NCI-H1092 (cell line): ENCODE results near the gene MRPL52.
"Not testable (repeated sequence)": the region's sequence is repeated elsewhere in the genome, so short reads cannot be mapped to it uniquely, and the experiment has no call there.

ENCODE experiments used
- DNase-seq: peaks from one replicate; lab custom pipeline; 2025; lab: John Stamatoyannopoulos, UW

MRPL52 gene

DNA sequence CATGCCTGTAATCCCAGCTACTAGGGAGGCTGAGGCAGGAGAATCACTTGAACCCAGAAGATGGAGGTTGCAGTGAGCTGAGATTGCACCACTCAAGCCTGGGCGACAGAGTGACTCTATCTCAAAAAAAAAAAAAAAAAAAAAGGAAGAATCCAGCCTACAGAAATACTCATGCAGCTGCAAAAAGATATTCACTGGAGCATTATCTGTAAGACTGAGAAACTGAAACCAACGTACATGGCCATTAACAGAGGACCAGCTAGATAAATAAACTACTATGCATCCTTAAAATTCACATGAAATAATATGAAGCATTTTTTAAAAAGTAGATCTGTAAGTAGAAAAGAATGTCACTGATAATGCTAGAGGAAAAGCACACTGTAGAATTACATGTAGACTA is 18.0 kb upstream of the MRPL52 start:
- DNase-seq = no peak

DNA sequence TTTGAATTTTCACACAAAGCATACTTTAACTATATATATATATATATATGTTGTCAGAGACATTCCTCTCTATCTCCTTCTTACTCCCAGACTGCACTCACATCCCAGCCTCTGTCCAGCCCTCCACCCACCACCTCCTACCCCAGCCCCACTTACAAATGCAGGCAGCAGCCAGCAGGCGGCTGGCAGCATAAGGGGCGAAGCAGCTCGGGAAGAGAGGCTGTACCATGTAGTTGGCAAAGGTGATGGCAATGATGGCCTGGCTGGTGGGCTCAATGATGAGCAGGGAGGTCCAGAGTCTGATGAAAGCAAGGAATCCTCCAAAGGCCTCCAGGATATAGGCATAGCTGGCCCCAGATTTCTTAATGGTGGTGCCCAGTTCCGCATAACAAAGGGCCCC is 16.9 kb upstream of the MRPL52 start:
- no peak for DNase-seq

DNA sequence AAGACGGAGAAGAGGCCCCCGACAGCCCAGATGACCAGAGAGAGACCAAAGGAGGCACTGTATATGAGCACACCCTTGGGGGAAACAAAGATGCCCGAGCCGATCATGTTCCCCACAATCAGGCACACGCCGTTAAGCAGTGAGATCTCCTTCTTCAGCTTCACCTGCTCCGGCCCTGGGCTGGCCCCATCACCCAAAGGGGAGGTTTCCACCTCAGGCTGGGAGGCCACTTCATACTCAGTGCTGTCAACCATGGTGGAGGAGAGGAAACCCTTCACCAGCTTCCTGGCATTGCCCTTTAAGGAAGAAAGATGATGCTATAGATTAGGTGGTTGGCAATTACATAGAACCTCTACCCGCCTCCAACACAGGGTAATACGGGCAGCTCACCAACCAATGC is 16.5 kb upstream of the MRPL52 start:
- DNase-seq = no peak

DNA sequence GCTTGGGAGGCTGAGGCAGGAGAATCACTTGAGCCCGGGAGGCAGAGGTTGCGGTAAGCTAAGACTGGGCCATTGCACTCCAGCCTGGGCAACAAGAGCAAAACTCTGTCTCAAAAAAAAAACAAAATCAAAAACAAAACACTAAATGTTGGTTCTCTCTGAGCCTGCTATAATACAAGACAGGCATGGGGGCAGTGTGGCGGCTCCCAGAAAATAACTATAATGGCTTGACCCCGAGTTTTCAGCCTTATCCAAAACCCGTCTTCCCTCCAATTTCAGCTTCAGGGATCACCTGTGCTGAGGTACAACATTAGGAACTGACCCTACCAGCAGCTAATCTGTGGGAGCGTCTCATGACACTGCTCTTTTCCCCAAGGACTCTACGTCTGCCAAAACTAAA is 15.3 kb upstream of the MRPL52 start:
- no peak for DNase-seq

DNA sequence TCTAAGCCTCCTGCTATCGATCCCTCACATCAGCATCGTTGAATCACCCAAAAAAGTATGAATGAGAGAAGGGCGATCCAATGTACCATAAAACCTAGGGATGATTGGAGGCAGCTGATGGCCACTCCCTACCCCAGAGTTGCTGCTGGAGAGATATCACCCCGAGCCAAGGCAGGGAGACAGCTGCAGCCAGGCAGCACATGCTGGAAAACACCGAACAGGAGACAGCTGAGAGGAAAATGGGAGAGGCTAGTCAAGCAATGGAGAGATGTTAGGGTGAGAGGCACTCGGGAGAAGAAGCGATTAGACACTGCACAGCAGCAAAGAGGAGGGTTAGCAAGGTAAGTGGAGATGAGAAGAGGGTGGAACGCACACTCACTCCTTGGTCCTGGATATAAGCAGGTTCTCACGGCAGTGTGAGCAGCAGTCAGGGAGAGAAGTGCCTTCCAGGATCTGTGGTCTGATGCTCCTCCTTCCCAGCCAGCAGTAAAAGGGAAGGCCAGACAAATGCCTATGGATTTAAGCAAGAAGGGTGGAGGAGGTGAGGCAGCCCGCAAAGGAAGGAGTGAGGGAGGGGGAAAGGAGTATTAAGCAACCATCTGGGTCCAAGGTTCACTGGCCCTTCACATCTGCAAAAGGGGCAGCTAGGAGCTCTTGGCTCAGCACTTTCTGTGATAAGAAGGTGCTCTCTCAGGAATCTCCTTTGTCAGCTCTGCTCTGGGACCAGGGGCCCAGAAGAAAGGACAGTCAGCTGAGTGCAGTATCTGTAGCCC is 14.6 kb upstream of the MRPL52 start, which contains the start of gene SLC7A7:
TSS of gene SLC7A7 (minus strand) at position 495 of the 773 bp plus-strand sequence. CDS start 2,037 bp downstream, outside the sequence.
- DNase-seq = no peak

DNA sequence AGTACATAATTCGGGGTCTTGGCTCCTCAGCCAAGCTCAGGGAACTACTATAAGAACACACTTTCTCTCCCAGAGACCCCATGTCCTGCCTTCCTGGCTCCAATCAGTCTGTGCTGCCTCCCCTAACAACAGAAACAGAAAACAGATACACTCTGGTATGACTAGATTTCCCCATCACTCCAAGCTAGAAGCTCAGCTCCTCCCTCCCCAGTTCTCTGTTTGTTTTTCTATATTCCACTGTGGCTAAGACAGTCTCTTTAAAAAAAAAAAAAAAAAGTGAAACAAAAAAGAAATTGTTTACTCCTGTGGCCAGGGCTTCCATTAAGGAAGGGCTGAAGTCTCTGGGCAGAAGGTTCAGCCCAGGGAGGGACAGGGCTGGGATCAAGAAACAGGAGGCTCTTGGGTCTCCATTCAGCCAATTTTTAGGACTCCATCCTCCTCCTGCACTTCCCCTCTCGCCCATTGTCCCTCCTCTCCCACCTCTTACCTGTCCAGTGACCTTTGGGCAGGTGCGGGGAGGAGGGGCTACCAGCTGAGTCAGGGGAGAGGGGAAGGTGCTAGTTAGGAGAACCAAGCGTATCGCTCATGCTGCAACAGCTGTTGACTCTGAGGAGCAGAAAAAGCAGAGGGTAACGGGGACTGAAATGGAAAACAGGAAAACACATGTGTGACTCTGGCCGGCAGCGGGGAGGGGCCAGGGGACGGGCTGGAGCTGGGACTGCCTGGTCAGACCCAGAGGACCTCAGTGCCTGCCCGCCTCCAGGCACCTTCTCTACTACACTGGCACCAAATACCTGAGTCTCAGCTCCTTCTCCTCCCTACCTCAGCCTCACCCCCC is 10.3 kb upstream of the MRPL52 start:
- DNase-seq = no peak

DNA sequence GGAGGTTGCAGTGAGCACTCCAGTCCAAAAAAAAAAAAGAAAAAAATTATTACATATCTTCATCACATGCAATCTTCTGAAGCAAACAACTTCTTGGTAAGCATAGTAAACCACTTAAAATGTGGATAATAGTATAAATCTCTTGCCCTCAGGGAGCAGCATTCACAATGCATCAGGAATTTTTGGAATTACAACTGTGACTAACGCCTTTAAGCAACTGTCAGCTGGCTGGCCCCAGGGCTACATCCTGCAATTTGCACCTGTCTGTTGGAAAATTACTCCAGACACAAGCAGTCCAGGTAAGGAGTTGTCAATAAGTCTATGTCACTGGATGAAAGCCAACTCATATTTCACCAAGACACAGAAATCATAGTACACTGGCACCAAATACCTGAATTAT is 9.0 kb upstream of the MRPL52 start:
- no peak for DNase-seq

DNA sequence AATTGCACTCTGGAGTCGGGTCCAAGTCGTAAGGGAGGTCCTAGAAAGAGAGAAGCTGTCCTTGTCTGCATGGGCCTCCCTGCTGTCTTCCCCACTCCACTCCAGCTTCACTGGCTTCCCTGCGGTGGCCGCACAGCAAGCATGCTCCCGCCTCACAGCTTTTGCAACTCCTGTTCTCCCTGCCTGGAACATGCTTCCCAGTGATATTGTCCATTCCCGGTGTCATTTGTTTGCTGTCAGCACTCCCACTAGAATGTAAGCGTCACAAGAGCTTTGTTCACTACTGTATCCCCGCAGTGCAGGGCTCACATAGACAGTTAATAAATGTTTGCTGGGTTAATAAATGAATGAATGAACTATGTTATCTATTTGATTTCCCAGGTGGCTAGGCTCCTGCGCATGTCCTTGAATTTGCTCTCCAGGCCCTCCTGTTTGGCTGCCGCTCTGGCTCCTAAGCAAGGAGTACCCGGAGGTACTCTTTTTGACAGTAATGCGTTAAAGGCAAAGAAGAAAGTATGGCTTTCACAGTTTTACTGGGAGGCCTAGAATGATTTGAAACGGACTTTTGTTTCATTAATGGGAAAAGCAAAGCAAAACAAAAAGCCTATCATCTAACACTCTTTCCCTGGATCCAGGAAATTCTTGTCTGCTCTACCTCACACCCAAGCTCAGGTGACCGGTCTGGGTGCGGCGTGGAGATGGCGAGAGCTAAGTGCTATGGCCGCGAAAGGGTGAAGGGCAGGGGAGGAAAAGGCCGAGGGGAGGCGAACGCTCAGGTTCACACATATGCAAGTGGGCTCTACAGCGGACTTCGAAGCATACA is 8.3 kb upstream of the MRPL52 start:
- no peak for DNase-seq

DNA sequence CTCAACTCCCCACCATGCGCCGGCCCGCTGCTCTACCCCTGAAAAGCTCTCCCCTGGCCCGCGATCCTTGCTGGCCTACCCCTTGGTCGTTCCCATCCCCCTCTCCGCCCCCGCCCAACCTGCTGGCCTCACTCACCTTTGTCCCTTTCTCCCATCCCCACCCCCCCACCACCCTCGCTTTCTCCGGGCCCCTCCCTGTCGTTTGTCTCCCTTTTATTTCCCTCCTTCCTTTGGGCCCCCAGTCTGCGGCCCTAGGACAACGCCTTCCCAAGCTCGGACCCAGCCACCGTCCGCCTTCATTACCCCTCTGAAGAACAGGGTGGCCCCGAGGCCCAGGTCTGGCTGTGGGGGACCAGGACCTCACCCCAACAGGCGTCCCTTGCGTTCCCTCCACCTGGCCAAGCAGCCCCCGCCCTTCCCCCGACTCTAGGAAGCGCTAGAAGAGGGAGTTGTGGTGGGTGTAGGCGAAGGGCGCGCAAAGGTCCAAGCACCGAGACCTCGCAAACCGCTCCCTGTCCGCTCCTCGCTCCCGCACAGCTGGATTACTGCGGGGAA is 7.6 kb upstream of the MRPL52 start:
- DNase-seq = no peak

DNA sequence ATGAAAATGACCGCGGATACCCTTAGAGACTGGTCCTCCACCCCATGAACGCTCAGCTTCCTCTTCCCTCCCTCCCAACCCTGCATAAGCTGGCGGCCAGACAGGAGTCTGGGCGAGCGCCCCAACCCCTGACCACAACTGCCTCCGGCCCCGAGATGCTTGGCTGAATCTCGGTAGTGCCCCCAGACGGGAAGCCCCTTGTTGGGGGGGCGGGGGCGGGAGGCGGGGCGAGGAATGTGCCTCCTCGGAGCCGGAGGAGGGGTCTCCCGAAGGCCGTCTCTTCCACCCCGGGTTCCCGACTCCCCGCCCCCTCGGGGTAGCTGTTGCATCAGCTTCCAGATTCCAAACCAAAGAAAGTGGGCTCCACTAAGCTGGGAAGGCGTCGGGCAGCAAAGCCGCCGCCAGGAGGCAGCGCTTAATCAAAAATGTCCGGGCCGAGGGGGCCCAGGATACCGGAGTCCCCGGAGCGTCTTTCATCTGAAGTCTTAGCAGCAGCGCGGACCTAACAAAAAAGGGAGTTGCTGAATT is 7.1 kb upstream of the MRPL52 start:
- DNase-seq = peak; percentile 23

DNA sequence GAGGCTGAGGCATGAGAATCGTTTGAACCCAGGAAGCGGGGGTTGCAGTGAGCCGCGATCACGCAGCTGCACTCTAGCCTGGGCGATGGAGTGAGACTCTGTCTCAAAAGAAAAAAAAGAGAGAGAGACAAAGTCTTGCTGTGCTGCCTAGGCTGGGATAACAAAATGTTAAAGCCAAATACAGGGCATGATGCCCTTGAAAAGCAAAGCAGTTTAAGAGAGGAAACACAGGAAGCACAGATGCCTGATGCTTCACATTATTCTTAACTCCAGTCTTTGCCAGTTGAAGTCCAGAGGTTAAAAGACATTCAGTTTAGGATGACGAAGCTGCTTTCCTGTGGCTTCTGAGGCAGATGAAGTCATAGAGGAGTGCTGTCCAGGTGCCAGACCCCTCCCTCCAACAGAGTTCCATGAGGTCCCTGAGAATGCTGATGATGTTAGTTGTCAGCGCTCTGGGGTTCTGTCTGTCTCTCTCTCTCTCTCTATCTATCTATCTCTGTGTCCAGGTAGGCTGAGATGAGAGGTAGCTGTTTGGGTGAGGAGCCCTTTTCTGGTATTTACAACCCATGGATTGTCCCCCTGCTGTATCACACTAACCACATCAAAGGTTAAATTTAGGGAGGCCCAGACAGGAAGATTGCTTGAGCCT is 4.9 kb upstream of the MRPL52 start:
- no peak for DNase-seq

DNA sequence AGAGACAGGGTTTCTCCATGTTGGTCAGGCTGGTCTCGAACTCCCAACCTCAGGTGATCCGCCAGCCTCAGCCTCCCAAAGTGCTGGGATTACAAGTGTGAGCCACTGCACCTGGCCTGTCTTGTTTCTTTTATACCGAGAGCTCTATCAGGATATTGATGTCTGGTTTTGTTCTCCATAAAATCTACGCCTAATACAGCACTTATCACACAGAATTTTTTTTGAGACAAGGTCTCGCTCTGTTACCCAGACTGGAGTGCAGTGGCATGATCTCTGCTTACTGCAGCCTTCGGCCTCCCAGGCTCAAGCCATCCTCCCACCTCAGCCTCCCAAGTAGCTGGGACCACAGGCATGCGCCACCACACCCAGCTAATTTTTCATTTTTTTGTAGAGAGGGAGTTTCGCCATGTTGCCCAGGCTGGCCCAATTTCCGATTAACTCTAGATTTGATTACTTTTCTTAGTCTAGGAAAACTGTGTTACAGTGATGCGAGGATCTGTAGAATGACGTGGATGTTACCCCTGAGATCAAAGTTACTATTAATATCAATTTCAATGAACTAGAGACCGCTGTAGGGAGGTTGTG is 519 bp upstream of the MRPL52 start:
- DNase-seq = not testable (repeated sequence)

DNA sequence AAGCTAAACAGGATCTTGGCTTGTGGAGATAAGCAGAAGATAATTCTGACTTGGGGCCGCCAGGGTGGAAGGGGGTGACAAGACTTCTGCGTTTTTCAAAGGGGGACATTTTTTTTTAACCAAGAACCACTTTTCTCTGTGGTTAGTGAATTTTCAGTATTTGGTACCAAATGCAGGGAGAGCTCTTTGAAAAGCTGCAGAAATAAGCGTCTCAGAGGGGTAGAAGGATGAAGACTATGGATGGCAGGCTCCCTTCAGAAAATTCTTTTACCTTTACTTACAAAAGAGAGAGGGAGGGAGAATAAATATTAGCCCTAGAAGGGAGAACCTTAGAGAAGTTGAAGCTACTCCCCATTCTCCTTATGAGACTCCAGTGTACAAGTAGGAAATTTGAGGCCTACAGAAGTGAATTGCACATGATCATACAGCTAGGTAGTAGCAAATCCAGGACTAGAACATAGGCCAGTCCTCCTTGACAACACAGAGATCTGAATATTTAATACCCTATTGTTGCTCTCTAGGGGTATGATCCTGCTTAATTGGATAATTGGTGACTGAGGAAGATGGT is 840 bp downstream of the MRPL52 start:
- no peak for DNase-seq

DNA sequence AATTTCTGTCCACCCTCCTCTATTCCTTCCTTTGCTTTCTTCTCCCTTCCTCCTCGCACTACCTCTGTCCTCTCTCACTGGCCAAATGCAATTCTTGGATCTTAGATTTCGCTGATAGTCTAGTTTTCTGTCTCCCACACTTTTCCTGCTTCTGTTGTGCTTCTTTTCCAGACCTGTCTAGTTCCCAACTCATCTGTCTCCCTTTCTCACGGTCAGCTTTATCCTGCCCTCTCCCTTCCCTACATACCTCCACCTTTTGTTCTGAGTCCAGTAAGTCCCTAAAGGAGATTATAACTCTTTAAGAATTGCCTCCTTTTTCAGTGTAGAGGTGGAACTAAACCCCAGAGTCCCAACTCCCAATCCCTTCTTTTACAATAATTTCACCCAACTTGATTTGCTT is 5.8 kb downstream of the MRPL52 start:
- DNase-seq = no peak

DNA sequence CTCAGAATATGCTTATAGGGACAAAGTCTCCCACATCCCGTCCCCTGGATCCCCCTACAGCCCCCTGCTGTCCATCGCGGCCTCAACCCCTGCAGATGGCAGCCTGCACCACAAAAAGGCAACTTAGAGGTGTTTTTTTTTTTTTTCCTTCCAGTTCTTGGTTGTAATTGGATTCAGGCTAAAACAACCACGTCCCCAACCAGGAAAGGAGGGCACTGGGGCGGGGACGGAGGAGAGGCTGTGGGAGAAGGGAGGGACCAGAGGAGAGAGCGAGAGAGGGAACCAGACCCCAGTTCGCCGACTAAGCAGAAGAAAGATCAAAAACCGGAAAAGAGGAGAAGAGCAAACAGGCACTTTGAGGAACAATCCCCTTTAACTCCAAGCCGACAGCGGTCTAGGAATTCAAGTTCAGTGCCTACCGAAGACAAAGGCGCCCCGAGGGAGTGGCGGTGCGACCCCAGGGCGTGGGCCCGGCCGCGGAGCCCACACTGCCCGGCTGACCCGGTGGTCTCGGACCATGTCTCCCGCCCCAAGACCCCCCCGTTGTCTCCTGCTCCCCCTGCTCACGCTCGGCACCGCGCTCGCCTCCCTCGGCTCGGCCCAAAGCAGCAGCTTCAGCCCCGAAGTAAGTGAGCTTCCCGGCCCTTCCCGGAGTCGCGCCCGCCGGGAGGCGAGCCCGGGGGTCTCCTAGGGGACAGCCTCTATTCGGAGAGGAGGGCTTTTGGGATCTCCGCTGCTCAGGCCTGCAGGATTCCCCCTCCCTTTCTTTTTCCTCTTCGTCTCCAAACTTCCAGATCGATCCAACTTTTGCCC is 6.8 kb downstream of the MRPL52 start, which contains the start of gene MMP14:
TSS of gene MMP14 (plus strand) at position 285 of the 813 bp plus-strand sequence. CDS start at position 518, 233 bp downstream.
- no peak for DNase-seq

DNA sequence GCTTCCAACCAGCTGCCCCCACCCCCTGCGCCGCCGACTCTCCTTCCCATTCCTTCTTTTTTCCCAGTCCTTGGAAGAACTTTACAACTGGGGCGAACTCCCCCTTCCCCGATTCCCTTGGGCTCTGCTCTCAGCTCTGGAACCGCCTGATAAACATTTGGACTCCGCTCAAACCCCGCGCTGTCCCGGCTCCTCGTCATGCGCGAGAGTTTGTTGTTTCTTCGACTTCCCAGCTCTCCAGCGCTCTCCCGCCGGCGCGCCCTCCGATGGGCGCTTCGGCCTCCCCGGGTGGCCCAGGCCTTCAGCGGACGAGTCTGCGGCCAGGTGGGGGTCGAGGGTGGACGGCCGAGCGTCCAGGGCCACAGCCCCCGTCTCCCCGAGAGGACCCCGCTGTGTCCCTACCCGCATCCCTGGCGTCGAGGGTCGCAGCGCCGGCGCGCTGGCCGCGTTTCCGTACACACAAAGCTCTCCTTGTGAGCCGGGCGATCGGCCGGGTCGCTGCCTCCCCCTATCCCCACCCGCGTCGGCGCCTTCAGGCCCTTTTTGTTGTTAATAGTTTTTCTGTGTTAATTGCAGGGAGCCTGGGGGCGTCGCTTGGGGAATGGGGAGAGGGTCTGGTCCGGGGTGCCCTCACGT is 7.5 kb downstream of the MRPL52 start:
- no peak for DNase-seq

DNA sequence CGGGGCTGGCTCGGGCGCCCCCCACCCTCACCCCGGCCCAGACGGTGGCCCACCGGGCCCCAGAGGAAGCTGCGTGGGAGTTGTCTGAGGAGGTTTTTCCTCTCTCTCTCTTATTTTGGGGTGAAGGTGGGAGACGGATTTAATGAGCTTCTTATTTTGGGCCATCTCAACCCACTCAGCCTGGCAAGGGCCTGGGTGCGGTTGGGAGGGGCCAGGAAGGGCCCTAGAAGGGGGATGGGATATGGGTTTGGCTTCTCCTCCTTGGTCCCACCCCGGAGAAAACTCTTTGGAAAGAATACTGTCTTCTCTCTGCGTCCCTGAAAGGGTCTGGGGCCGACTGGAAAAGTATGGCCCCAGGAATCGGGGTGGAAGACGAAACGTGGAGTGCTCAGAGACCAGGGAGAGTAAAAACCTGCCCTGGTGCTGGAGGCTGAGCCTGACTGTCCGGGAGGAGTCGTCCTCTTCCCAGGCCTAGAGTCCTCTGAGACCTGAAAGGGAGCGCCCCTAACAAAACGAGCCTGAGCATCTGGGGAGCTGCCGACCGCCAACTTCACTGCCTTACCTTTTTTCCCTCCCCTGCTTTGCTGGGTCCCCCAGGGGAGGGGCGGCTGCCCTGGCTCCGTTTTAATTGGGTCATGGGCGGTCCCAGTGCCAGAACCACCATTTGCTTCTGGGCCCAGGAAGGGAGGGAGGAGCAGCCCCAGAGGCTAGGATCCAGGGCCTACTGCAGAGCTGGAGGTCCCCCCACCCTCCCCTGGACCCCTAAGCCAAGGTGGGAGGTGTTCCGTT is 8.3 kb downstream of the MRPL52 start:
- no peak for DNase-seq

DNA sequence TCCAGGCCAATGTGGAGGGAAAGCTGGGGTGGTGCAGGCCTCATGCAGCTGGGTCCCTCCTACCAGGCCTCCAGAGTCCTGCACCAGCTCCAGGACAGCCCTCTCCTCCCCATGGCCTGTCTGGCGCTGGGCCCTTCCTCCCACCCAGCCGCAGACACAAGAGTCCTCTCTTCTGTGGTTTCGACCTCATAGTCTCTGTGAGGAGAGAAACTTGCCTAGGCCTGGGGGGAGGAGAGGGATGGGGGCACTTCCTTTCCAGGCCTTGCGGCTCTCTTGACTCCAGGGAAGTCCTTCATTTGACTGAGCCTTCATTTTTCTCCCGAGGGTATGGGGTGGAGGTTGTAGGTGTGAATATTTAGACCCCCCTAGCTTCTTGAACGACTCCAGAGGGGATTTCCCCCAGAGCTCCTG is 8.9 kb downstream of the MRPL52 start:
- DNase-seq = no peak
